CD4-positive, alpha-beta T cell treated with Interleukin-4 for 4 hours (primary cell): ENCODE results near the gene TIE1.

Experiments
- DNase-seq: peaks from one replicate; pipeline ENCODE4 v3.0.0-alpha.2; 2020

The TIE1 gene

GRCh38 chr1:43300378-43301094, at the start of gene TIE1:
Gene TIE1, plus strand, starts transcription at chr1:43300982. Its CDS starts 90 bp downstream, at chr1:43301072.
- no peak for DNase-seq

GRCh38 chr1:43251024-43251423, 49.8 kb upstream of the TIE1 start:
- DNase-seq: no peak

DNA sequence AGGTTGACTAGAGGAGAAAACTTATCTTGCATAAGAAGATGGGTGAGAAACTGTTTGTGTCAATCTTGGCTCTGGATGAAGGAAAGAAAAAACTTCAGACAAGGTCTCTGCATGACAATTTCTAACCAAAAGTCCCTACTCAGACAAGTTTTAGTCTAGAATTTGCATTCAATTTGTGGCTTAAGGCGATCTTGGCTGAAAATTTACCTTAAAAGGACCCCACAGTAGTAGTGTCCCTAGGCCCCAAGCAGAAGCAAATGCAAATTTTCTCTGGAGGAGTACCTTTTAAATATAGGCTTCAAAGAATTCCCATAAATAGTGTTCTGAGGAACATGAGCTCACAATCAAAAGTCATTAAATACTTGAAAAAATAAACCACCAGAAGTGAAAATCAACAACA, 48.6 kb upstream of the TIE1 start:
- DNase-seq: no peak

GRCh38 chr1:43253173-43253572, 47.6 kb upstream of the TIE1 start:
- DNase-seq: no peak

DNA sequence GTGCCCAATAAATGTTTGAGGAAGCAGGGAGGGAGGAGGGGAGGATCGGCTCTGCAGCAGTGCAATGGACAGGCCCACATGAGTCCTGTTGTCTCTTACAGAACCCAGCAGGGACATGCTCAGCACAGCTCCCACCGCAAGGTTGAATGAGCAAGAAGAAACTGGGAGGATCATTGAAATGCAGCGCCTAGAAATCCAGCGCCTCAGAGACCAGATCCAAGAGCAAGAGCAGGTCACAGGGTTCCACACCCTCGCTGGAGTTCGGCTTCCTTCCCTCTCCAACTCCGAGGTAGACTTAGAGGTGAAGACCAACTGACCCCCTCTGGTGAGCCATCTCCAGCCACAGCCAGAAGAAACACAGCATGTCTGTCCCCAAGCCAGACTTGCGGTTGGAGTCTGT, 46.9 kb upstream of the TIE1 start:
- DNase-seq: no peak

GRCh38 chr1:43255438-43256210, 45.2 kb upstream of the TIE1 start:
- DNase-seq: no peak

DNA sequence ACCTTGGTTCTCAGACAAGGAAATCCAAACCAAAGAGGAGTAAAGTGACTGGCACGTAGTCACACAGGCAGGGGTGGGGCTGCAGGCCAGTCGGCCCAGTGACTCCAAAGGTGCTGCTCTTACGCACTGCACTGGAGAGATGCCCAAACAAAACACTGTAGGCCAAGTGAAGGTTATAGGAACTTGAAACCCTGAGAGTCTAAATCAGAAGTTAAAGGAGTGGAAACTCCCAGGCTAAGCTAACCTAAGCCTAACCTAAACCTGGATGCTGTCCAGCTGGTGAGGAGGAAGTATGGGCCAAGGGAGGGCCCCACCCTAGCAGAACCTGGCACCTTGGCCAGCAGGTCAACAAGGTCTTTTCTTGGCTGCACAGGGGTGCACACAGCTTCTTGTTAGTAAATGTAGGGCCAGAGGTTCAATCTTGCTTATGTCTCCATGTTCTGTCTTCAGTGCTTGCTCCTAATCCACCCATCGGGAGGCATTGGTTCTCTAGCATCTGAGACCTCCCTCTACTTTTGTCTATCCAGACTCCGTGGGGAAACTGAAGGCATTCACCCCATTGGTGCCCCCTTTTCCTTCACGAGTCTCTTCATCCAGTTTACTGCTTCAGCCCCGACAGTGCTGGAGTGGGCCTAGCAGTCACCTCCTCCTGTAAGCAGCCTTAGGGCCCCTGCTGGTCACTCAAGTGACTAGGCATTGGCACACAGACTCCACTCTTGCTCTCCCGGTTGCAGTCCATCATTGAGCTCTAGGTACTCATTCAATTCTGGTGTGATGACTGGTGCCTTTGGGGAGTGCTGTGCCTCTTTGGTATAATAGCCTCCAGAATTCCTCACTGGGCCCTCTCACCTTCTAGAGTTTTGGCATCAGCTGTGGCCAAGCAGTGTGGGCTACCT, 43.9 kb upstream of the TIE1 start:
- DNase-seq: no peak

DNA sequence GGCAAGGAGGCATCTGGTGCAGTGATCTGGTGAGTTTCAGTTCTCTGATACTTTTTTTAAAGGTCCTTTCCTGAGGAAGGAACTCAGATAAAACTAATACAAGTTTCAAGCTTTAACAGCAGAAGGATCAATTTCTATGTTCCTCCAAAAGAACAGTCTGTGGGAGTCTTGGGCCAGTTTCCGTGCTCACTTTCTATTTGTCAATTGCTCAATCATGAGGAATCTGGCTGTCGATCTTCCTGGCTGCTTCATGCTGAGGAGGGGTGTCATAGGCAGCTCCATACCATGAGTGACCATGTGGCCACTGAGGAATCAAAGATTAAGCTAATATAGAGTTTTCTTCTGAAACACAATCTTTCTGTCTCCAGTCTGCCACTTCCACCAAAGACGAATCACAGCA, 42.4 kb upstream of the TIE1 start:
- DNase-seq: no peak

DNA sequence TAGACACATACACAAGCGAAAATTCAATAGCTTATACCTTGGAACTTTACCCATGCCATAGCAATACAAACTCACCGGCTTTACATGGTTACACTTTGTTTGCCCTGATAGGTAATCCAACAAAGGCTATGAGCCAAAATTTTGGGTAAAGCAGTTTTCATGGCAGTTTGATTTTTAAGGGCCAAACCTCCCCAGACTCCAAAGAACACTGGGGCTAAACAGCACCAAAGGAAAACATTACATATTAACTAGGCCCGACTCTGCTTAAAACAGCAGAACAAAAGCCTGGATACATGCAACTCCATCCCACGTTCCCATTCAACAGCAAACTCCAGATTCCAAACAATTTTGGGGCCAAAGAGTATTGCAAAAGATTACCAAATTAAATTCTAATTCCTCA, 35.4 kb upstream of the TIE1 start:
- DNase-seq: no peak

- no peak for DNase-seq
Observed at GRCh38 chr1:43266881-43267280, 33.9 kb upstream of the TIE1 start.

GRCh38 chr1:43267291-43267805, 33.4 kb upstream of the TIE1 start:
- DNase-seq: no peak

- no peak for DNase-seq
Observed at GRCh38 chr1:43267818-43268425, 32.9 kb upstream of the TIE1 start.

GRCh38 chr1:43269627-43270375, 31.0 kb upstream of the TIE1 start, which contains the start of gene TMEM125:
Gene TMEM125, plus strand, starts transcription at chr1:43269983. Its CDS starts 2,740 bp downstream, at chr1:43272723.
- DNase-seq: no peak

- no peak for DNase-seq
Observed at GRCh38 chr1:43270421-43271095, 30.2 kb upstream of the TIE1 start.

DNA sequence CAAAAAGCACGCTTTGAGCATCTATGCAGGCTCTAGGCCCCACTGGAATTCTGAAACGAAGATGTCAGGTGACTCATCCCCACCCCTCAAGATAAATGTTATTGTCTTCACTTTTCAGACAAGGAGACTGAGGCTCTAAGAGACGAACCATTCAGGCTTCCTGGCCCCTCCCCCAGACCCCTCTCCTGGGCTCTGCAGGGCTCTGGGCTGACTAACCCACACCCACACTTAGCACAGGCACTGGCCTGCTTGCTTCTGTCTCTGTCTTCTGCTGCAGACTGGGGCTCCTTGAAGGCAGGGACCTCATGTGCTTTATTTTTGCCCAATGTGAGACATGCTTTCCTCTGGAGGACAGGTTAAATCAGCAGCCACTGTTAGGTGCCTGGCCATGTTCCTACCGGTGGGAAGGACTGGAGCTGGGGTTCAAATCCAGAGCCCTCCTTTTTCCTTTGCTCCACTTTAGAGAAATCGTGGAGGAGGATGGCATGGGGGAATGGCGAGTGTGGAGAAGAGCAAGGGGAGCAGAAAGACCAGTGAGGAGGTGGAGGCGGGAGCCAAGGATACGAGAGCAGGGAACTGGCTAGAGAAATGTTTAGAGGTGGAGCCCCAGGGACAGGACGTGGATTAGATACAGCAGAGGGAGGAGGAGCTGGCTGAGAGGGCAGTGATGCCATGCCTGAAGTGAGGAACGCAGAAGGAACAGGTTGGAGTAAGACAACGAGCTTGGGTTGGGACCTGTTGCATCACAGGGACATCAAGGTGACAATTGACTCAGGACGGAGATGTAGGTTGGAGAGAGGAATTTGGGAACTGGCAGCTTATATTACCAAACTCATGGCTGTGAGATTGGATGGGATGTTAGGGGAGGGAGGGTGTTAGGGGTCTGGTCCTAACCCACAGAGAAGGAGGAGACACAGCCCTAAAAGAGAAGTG, 29.3 kb upstream of the TIE1 start:
- DNase-seq: no peak

DNA sequence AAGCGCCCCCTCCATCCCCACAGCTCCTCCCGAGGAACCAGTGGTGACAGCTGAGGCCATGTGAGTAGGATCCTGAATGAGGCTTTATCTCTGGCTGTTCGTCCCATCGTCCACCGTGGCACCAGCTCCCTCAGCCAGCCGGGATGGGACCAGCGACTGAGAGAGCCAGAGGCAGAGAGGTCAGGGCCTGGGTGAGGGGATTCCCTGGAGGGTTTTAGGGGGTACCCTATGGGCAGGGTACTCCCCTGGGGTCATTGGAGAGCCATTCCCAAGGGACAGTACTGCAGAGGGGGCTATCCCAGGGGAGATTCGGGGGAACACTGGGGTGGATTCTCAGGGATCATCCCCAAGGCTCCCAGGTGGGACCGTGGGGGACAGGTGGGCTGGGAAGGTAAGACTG, 28.6 kb upstream of the TIE1 start:
- no peak for DNase-seq

- DNase-seq: no peak
Observed at GRCh38 chr1:43272576-43273571, 27.9 kb upstream of the TIE1 start.

GRCh38 chr1:43273708-43274107, 27.1 kb upstream of the TIE1 start:
- no peak for DNase-seq
